Measurements from ENCODE around the gene SIRT2.
"Not testable (repeated sequence)": the region's sequence is repeated elsewhere in the genome, so short reads cannot be mapped to it uniquely, and the experiment has no call there.

Gene SIRT2

DNA sequence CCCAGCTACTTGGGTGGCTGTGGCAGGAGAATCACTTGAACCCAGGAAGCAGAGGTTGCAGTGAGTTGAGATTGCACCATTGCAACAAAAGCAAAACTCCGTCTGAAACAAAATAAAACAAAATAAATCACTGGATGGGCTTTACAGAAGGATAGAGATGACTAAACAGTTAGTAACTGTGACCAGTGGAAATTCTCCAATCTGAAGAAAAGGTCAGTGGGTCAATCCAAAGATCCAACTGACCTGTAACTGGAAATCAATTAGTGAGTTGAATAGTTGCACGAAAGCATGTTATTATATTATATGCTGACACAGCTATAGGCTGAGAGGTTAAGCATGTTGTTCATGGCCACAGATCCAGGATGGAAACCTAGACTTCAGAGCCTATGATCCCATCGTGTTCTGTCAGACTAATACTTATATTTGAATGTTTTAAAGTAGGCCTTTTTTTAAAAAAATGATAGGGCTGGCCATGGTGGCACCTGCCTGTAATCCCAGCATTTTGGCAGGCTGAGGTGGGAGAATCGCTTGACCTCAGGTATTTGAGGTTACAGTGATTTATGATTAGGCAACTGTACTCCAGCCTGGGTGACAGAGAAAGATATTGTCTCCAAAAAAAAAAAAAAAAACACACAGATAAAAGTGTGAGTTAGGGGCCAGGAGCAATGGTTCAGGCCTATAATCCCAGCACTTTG is 69.2 kb downstream of the SIRT2 start:
- no peak for DNase-seq (ENCODE audit: low read depth in 3 of 3, low spot score in 1 of 3)

DNA sequence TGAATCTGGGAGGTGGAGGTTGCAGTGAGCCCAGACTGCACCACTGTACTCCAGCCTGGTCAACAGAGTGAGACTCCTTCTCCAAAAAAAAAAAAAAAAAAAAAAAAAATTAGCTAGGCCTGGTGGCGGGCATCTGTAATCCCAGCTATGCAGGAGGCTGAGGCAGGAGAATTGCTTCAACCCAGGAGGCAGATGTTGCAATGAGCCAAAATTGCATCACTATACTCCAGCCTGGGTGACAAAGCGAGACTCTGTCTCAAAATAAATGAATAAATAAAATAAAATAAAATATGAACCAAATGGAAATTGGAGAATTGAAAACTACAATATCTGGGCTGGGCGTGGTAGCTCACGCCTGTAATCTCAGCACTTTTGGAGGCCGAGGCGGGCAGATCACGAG is 70.2 kb downstream of the SIRT2 start:
- DNase-seq (ENCODE audit: low read depth in 3 of 3, low spot score in 1 of 3), result not testable (repeated sequence)
